Neuron (in vitro differentiated cells): Measurements from ENCODE around the gene SYT1.

Experiments used
- H2AFZ ChIP-seq: one replicate; pipeline ENCODE4 v1.6.1; 2013; ENCODE audit warnings: low read depth, mild to moderate bottlenecking, inconsistent platforms, low read length, moderate library complexity
- H3K27me3 ChIP-seq: one replicate; pipeline ENCODE4 v1.6.1; 2013; ENCODE audit warnings: low read length; ENCODE audit not compliant: insufficient read depth
- H3K36me3 ChIP-seq: one replicate; pipeline ENCODE4 v1.6.1; 2013; ENCODE audit warnings: low read length; ENCODE audit not compliant: insufficient read depth
- H3K4me1 ChIP-seq: one replicate; pipeline ENCODE4 v1.6.1; 2013; ENCODE audit warnings: low read length; ENCODE audit not compliant: insufficient read depth
- H3K4me3 ChIP-seq: 2 replicates; pipeline ENCODE4 v1.5.1; 2013; ENCODE audit warnings: mild to moderate bottlenecking, low read length, moderate library complexity
- H3K9me3 ChIP-seq: one replicate; pipeline ENCODE4 v1.6.1; 2013; ENCODE audit warnings: low read length

Gene SYT1

DNA sequence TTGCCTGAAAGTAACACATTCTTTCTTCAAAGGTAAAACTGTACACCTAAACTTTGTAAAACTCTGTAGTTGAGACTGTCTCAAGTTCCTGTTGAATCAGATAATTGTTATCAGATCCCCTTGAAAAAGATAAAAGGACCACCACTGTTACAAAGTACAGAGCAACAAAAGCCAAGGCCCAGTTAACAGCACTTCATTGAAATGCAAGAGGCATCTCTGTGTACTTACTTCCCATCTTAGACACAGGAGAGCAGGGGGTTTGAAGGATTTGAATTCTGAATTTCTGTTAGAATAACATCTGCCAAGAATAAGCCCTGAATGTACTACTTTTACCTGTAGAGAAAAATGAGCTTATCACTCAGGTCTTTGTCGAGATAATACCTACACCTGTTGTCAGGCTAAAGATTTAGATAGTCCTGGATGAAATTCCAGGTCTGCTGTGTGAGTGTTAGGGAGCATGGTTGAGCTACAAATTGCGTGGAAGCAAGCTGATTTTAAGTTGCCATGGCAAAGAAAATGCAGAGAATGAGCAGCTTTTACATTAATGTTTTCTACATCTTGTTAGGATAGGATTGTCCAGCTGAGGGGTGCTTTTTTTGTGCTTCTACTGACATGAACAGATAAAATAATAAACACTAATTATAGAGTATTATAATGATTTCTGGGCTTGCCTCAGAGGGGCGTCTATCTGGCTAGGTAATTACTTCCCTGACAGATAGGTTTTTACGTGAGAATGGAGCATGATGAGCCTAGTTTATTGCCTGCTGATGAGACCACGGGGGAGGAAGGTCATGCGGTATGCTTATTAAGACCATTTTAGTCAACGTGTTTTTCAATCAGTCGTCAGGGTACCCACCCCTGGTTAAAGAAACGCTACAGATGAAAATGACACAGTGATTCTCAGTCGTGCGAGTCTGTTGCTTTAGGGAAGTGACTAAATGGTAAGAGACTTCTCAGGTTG is 517.0 kb downstream of the SYT1 start:
- no peak overlapping the region for H2AFZ ChIP-seq
- no peak overlapping the region for H3K4me3 ChIP-seq
- no peaks in the 10 kb centered on the region for H3K27me3 ChIP-seq
- no peaks in the 10 kb centered on the region for H3K9me3 ChIP-seq
- H3K4me1 ChIP-seq, result peaks cover 18% of the 10 kb centered on the region
- H3K36me3 ChIP-seq, result no peaks in the 10 kb centered on the region

DNA sequence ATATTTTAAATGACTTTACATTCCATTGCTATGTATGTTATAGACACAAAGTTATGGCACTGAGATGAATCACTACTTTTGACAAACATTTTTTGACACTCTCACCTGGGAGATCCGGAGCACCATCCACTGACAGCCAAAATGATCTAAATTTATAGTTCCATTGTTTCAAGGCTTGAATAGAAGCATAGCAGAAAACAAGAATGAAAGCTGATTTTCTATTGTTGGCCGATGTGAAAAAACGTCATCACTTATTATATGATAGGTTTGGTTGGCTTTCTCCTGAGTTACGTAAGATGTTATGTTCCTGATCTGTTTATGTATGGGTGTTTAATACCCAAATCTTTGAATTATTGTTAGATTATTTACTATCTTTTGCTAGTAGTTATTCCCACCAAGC is 520.0 kb downstream of the SYT1 start:
- Histone ChIP-seq H3K27me3 (no peaks in the 10 kb centered on the region), H3K9me3 (no peaks in the 10 kb centered on the region), H3K4me1 (peaks cover 18% of the 10 kb centered on the region), H2AFZ (no peak overlapping the region), H3K36me3 (no peaks in the 10 kb centered on the region), H3K4me3 (no peak overlapping the region)

DNA sequence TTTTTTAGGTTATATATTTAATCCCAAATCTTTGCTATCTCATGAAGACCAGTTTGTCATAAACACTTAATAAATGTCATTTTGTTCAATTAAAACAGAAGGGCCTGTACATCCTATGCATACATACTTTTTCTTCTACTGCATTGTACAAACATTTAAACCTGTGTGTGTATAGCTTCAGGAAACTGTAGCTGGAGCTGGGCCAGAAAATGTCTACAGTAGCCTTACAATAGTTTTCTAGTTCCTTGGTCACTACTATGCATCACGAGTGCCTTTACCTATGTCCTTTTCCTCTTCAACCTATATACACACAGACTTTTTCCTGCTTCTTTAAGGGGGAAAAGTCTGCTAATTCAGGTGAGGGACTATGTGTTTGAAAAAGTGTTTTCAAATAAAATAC is 523.4 kb downstream of the SYT1 start:
- no peak overlapping the region for H3K4me3 ChIP-seq
- H3K9me3 ChIP-seq, result no peaks in the 10 kb centered on the region
- H2AFZ ChIP-seq, result no peak overlapping the region
- H3K27me3 ChIP-seq, result no peaks in the 10 kb centered on the region
- no peaks in the 10 kb centered on the region for H3K4me1 ChIP-seq
- no peaks in the 10 kb centered on the region for H3K36me3 ChIP-seq

DNA sequence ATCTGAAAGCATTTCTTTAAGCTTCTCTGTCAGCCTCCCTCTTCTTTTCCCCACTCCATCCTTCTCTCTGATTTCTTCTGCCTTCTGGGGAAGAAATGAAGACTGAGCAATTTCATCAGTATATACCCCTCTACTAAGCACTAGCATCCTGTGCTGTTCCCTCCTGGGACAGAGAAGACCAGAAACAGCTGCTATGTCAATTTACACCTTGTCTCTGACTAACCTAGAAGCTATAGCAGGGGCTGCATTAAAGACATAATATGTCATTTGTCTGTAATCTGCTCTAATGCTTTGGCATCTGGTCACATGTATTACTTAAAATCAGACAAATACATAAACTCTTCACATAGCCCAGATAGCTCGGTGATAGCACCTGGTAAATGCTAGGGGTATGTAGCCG is 529.3 kb downstream of the SYT1 start:
- no peaks in the 10 kb centered on the region for H3K4me1 ChIP-seq
- no peaks in the 10 kb centered on the region for H3K27me3 ChIP-seq
- no peaks in the 10 kb centered on the region for H3K9me3 ChIP-seq
- no peak overlapping the region for H2AFZ ChIP-seq
- no peak overlapping the region for H3K4me3 ChIP-seq
- H3K36me3 ChIP-seq, result no peaks in the 10 kb centered on the region

DNA sequence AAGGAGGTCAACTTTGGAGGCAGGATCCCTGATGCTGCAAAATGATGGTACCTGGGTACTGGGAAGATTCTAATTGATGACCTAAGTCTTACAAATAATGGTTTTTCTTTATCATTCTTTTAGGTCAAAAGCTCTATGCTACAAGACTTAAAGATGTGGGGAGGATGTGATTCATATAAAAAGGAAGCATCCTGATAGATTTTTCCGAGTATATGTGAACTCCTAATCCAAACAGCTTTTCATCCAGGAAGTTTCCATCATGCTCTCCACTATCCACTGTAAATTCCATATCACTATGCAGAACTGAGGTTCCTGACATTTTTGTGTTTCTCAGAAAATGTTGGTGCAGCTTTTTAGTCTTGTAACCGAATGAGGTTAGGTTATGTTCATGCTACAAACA is 533.0 kb downstream of the SYT1 start:
- Histone ChIP-seq H3K9me3 (no peaks in the 10 kb centered on the region), H3K27me3 (no peaks in the 10 kb centered on the region), H3K36me3 (no peaks in the 10 kb centered on the region), H2AFZ (no peak overlapping the region), H3K4me1 (no peaks in the 10 kb centered on the region), H3K4me3 (no peak overlapping the region)

DNA sequence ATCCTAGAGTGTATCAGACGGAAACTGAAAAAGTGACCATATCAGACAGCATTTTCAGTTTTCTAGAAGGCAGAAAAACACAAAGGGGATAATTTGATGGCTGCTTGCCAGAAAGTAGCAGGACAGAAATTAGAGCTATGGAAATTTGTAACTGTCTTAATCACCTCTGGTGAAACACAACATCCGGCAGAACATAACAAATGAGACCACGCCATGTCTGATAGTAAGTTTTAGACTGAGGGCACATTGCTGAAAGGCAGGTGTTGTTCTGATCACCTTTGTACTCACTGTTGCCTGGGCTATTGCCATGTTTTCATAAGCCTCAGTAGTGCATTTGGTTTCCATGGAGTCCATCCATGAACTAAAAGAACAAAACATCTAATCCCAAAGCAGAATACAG is 535.9 kb downstream of the SYT1 start:
- Histone ChIP-seq H3K4me1 (no peaks in the 10 kb centered on the region), H3K27me3 (no peaks in the 10 kb centered on the region), H2AFZ (no peak overlapping the region), H3K4me3 (no peak overlapping the region), H3K36me3 (no peaks in the 10 kb centered on the region), H3K9me3 (no peaks in the 10 kb centered on the region)

DNA sequence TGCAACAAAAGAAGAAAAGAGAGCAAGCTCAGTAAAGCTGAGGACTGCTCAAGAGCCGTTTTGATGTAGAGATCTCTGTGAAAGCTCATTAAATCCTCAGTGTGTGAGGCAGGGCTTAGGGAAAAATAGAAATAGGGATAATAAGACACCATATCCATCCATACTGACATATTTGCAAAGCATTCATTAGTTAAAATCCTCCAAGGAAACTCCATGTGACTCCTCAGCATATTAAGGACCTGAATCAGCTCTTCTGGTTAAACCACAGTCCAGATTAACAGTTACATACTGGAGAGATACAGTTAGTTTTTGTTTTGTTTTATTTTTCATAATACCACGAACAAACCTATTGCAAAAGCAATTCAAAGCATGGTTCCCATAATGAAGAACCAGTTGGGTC is 538.0 kb downstream of the SYT1 start:
- Histone ChIP-seq H2AFZ (no peak overlapping the region), H3K9me3 (no peaks in the 10 kb centered on the region), H3K4me1 (no peaks in the 10 kb centered on the region), H3K4me3 (no peak overlapping the region), H3K36me3 (no peaks in the 10 kb centered on the region), H3K27me3 (no peaks in the 10 kb centered on the region)

DNA sequence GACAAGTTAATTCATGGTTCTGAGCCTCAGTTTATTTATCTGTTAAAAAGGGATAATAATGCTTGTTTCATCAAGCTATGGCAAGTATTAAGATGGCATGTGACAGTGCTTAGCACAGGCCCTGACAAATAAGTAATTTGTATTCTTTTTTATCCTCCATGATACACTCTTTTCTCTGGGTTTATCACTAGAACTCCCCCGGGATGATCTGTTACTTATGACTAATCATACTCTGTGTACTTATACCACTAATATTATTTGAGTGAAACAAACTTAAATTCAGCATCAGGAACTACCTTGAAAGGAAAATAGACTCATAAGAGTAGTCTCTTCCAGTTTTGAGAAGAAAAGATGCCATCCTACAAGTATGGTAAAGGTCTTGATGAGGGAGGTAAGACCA is 542.4 kb downstream of the SYT1 start:
- H3K4me1 ChIP-seq, result no peaks in the 10 kb centered on the region
- H3K27me3 ChIP-seq, result no peaks in the 10 kb centered on the region
- no peak overlapping the region for H2AFZ ChIP-seq
- no peaks in the 10 kb centered on the region for H3K9me3 ChIP-seq
- no peaks in the 10 kb centered on the region for H3K36me3 ChIP-seq
- H3K4me3 ChIP-seq, result no peak overlapping the region

DNA sequence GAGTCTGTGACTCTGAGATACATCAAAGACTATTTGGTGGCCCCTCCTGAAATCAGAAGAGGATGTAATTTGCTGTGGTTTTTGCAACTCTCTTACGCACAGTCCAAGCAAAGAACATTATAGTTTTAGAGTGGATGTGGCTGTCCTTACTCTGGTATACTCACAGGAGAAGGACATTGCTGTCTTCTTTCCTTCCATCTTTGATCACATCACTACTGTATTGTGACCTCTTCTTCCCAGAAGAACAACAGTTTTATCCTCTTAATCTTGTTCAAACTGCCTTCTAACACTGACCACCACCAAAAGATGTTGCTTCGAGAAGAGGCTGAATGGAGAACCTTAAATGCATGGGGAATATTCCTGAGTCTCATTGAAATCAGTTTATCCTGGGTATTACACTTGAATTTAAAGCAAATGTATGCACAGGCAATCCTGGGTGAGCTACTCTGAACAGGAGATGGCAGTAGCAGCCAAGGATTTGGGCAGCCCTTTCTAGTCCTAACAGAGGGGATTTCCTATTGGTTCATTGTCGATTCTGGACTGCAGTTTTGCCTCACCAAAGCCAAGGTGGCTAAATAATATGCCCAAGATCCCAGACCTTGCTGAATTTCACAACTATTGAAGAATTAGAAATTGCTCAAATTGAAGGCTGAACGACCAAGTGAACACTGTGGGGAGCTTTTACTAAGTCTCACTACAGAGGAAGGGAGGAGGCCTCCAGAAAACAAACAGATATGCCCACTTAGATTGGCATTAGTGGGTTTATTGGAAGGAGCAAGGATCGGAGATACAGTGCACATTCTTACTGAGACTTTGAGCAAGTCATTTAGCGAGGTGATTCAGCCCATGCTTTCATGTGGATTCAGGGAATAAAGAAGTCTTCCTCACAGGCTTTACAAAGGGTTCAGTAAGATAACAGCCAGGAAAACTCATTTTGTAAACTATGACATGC is 543.4 kb downstream of the SYT1 start:
- no peaks in the 10 kb centered on the region for H3K27me3 ChIP-seq
- H3K9me3 ChIP-seq, result no peaks in the 10 kb centered on the region
- no peaks in the 10 kb centered on the region for H3K4me1 ChIP-seq
- H3K36me3 ChIP-seq, result no peaks in the 10 kb centered on the region
- H3K4me3 ChIP-seq, result no peak overlapping the region
- H2AFZ ChIP-seq, result no peak overlapping the region

DNA sequence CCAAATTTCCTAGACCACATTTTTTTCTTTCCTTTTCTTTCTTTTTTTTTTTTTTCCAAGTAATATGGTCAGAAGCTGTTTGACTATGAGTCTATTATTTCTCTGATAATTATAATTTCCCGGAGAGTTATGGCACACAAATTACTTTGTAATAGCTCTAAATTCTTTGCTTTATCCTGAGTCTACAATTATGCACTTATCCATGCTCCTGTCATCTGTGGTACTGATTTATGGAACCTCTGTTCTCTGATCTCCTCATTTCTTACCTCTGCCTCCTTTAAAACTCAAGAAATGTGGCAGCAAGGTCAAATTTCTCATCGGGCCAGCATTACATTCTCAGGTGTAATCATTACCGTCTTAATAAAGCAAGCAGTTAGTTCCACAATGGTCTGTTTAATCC is 544.1 kb downstream of the SYT1 start:
- Histone ChIP-seq H3K4me1 (no peaks in the 10 kb centered on the region), H3K4me3 (no peak overlapping the region), H2AFZ (no peak overlapping the region), H3K36me3 (no peaks in the 10 kb centered on the region), H3K9me3 (no peaks in the 10 kb centered on the region), H3K27me3 (no peaks in the 10 kb centered on the region)

DNA sequence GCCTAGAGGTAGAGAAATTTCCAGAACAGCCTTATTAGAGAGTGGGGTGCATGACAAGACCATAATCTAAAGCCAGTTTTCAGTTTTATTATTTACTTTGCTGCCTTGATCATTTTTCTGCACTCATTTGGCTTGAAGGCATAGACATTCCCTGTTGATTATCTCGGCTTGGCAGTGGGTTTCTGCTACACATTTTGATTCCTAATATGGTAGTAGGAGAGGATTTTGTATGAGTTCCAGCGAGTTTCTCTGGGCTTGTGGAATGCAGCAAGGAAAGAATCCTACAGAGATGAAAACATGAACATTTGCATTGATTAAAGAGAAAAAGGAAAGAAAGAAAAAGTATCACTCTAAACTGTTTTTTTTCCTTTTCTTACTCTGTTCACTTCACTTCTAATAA is 545.0 kb downstream of the SYT1 start:
- Histone ChIP-seq H3K36me3 (no peaks in the 10 kb centered on the region), H3K4me3 (no peak overlapping the region), H2AFZ (no peak overlapping the region), H3K9me3 (no peaks in the 10 kb centered on the region), H3K27me3 (no peaks in the 10 kb centered on the region), H3K4me1 (no peaks in the 10 kb centered on the region)

DNA sequence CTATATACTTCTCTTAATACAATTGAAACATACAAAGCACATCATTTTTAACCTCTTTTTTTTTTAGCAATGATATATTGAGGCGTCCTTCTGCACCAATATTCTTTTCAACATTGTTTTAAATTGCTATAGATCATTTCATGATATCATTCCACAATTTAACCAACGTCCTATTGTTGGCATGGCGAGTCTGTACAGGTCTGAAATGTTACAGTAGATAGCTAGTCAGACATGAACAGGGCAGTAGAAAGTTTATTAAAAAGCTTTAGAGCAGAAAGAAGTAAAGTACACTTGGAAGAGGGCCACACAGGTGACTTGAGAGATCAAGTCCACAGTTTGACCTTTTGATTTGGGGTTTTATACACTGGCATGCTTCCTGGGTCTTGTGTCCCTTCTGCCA is 547.2 kb downstream of the SYT1 start:
- Histone ChIP-seq H3K9me3 (no peaks in the 10 kb centered on the region), H3K27me3 (no peaks in the 10 kb centered on the region), H3K4me3 (no peak overlapping the region), H3K36me3 (no peaks in the 10 kb centered on the region), H3K4me1 (no peaks in the 10 kb centered on the region), H2AFZ (no peak overlapping the region)

DNA sequence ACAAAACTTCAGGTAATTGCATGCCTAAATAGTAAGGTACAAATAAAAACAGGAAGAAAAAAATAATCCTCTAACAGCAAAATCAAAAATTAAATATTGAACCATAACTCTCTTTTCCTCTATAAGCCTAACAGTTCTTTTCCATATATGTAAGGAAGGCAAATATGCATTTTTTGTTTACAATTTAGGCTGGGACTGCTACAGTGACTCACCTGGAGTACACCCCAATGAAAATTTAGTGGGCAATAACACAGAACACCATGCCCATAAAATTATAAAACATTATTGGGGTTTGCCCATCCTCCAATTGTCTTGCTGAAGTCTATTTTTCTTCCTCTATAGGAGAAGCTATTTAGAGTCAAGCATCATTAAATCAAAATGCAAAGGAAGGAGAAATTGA is 549.2 kb downstream of the SYT1 start:
- Histone ChIP-seq H2AFZ (no peak overlapping the region), H3K9me3 (no peaks in the 10 kb centered on the region), H3K4me1 (no peaks in the 10 kb centered on the region), H3K36me3 (no peaks in the 10 kb centered on the region), H3K27me3 (no peaks in the 10 kb centered on the region), H3K4me3 (no peak overlapping the region)
